ENCODE measurements around the gene RFC4. TPM values are rescaled to one million over a fixed set of nuclear protein-coding genes. Genes with fewer than 3 reads are reported as not detected.
"Not testable (repeated sequence)": the region's sequence is repeated elsewhere in the genome, so short reads cannot be mapped to it uniquely, and the experiment has no call there.

RFC4 gene, protein sequence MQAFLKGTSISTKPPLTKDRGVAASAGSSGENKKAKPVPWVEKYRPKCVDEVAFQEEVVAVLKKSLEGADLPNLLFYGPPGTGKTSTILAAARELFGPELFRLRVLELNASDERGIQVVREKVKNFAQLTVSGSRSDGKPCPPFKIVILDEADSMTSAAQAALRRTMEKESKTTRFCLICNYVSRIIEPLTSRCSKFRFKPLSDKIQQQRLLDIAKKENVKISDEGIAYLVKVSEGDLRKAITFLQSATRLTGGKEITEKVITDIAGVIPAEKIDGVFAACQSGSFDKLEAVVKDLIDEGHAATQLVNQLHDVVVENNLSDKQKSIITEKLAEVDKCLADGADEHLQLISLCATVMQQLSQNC
- total RNA-seq (2014; rRNA removed; shearing (Covaris generic)) = 141 and 172 TPM in 2 replicates

DNA sequence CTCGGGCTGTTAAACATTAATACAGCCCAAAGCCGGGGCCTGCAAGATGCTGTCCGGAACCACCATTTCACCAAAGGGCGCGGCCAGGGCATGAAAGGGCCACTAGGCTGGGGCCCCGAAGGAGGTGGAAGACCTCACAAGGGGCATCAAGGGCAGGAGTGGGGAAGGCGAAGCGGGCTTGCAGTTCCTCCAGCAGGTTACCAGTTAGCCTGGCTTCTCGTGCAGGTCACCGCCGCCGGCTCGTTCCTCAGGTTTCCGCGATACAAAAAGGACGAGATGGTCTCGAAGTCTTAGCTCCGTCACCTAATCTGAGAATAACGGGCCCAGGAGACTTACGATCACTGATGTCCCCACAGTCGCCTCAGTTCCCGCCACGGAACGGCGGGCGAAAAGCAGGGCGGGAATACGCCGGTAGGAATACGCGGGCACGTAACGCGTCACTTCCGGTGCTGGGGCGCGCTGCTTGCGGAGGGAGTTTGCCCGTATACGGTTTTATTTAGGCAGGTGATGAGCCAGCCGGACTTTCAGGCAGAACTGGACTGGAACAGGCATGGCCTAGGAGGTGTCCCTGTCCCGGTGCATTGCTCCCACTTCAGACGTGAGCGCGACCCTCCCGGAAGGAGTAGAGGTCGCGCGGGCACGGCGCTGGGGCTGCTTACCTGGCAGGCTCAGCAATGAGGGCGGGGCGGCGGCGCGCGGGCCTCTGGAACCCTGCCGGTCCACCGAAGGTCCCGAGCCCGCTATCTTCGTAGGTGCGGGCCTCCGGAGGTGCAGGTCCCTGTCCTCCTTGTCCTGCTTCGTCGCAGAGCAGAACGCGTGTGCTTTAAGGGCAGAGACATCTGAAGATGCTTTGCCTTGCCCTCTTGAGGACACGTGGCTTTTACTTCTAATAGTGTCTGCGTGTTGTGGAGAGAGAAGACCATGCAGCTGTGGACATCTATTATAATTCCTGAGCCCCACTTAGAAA lies at the start of gene RFC4:
Gene RFC4, minus strand, starts transcription at position 394 of the 967 bp plus-strand sequence. CDS start 1,769 bp downstream, outside the sequence.
- DNase-seq (ENCODE audit: low spot score) = peak; percentile 73

- DNase-seq (ENCODE audit: low spot score) = no peak
These were observed 48.7 kb upstream of the RFC4 start for GRCh38 chr3:186854954-186855353.

DNA sequence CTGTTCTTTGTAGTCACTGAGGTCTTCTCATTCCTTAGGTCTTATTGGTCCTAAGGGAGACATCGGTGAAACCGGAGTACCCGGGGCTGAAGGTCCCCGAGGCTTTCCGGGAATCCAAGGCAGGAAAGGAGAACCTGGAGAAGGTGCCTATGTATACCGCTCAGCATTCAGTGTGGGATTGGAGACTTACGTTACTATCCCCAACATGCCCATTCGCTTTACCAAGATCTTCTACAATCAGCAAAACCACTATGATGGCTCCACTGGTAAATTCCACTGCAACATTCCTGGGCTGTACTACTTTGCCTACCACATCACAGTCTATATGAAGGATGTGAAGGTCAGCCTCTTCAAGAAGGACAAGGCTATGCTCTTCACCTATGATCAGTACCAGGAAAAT lies 47.9 kb upstream of the RFC4 start:
- DNase-seq (ENCODE audit: low spot score) = no peak

GRCh38 chr3:186852994-186853393 lies 46.7 kb upstream of the RFC4 start:
- no peak for DNase-seq (ENCODE audit: low spot score)

DNA sequence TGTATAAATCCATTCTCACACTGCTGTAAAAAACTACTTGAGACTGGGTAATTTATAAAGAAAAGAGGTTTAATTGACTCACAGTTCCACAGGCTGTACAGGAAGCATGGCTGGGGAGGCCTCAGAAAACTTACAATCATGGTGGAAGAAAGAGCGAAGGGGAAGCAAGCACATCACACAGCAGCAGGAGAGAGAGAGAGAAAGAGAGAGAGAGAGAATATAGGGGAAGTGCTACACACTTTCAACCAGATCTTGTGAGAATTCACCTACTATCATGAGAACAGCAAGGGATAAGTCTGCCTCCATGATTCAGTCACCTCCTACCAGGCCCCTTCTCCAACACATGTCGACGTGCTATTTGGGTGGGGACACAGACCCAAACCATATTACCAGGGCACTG lies 45.6 kb upstream of the RFC4 start:
- DNase-seq (ENCODE audit: low spot score) = not testable (repeated sequence)

DNA sequence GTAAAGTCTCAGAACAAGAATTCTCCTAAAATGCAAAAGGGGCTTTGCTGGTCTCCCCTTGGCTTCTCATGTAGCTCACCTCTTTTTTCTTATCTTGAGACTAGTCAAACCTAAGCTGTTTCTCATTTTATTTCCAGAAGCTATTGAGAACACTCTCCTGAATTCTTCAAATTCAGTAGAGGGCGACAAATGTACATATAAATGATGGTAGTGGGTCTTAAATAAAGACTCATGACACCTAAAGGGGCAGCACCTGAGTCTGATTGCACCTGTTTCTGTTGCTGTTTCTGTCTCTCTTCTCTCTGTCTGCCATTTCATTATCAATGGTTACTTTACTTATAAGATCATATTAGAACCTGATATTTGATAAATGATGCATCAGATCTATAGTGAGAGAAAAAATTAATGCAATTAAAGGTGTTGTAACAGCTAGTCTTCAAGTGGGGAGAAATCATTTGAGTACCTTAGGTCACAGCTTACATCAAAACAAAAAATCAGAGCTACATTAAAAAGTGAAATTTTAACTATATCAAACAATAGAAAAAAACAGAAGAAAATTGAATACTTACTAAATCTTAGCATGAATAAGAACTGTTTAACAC lies 43.2 kb upstream of the RFC4 start:
- peak; percentile 55 for DNase-seq (ENCODE audit: low spot score)

GRCh38 chr3:186847437-186847836 lies 41.2 kb upstream of the RFC4 start:
- DNase-seq (ENCODE audit: low spot score) = no peak

DNA sequence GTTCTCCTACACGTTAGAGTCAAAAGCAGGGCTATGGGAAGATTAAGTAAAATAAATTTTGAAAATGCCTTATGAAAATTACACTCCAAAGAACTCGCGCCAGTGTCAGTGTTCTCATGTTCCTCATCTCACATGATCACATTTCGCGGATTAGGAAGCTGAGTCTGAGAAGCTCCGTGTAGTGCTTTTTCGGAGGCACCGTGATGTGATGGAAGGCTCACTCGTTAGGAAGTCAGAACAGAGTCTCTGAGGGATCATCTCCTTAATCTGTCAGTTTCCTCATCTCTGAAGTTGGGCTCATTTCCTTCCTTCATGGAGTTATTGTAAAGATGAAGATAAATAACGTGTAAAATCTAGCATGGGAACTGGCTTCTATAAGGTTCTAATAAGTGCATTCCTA lies 39.5 kb upstream of the RFC4 start:
- no peak for DNase-seq (ENCODE audit: low spot score)

GRCh38 chr3:186844908-186845307 lies 38.6 kb upstream of the RFC4 start:
- no peak for DNase-seq (ENCODE audit: low spot score)

GRCh38 chr3:186843039-186843432 lies 36.8 kb upstream of the RFC4 start:
- no peak for DNase-seq (ENCODE audit: low spot score)

DNA sequence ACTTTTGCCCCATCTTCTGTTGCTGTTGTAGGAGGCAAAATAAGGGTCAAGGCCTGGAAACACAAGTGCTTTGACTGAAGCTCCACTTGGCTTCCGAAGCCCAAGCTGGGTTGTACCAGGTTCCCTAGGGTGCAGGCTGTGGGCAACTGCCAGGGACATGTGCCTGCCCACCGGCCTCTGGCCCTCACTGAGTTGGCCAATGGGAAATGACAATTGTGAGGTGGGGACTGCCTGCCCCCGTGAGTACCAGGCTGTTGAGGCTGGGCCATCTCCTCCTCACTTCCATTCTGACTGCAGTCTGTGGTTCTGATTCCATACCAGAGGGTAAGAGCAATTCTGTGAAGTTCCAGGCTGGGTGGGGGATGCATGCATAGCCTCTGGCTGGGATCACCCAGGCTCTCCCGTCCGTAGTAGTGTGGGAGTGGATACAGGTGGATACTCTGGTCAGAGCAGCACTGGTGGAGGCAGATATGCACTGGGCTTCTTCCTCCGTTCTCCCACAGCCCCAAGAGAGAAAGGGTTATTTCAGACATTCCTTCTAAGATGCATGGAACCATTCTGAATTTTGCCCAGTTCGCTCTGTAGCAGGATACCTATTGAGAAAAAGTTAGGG lies 36.2 kb upstream of the RFC4 start, which contains the start of gene ADIPOQ:
Gene ADIPOQ, plus strand, starts transcription at position 285 of the 613 bp plus-strand sequence. CDS start 10,349 bp downstream, outside the sequence.
- no peak for DNase-seq (ENCODE audit: low spot score)

DNA sequence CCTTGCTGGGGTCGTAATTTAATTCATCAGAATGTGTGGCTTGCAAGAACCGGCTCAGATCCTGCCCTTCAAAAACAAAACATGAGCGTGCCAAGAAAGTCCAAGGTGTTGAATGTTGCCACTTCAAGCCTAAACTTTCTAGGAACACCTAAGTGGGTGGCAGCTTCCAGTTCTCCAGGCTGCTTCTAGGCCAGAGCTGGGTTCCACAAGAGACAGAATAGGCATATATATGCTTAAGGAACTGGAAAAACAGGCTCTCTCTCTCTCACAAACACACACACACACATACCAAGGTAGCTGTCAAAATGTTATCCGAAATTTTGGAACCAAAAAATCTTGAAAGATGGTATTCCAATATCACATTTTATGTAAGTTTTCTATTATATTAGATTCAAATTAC lies 35.3 kb upstream of the RFC4 start:
- no peak for DNase-seq (ENCODE audit: low spot score)

GRCh38 chr3:186839874-186840641 lies 33.8 kb upstream of the RFC4 start:
- DNase-seq (ENCODE audit: low spot score) = no peak

DNA sequence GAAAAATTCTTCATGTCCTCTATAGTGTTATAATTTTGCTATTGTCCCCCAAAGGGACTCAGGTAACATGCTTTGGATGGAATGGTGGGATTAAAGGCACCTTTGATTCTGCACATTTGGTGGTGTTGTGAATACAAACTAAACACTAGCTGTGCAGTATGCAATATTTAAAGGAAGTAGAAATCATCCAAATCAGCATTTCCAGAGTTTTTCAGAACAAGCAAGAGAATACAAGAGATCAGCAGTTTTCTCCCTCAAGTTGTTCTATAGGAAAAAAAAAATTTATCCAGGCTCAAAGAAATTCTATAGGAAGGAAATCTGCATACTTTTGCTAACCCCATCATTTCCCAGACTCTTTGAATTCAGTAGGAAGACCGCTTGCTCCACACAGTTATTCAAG lies 26.0 kb upstream of the RFC4 start:
- DNase-seq (ENCODE audit: low spot score) = no peak

- DNase-seq (ENCODE audit: low spot score) = no peak
These were observed 25.5 kb upstream of the RFC4 start for GRCh38 chr3:186831798-186832197.

- DNase-seq (ENCODE audit: low spot score) = no peak
These were observed 22.1 kb upstream of the RFC4 start for GRCh38 chr3:186828340-186828739.

- peak; percentile 63 for DNase-seq (ENCODE audit: low spot score)
These were observed 20.9 kb upstream of the RFC4 start for GRCh38 chr3:186826976-186827857.

GRCh38 chr3:186826410-186826975 lies 20.2 kb upstream of the RFC4 start:
- no peak for DNase-seq (ENCODE audit: low spot score)

DNA sequence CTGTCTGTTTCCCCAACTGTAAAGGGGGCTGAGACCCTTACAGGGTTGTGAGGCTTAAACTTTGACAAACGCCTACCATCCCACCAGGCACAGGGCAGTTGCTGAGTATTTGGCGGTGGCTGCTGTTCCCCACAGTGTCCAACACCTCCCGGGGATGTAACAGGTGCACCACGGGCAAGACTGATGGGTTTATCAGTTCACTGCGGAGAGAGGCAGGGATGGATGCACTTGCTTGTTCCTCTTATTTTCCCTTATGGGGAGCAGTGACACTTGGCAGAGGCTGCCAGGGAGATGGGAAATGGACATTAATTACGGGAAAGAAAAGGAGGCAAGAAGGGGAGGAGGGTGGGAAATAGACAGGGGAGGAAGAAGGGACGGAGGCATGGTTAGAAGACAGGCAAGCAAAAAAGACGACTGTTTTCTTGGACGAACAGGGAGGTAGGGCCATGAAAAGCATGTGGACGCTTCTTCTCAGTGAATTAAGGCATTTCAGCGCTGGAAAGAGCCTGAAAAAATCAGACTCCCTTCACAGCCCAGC lies 19.7 kb upstream of the RFC4 start:
- no peak for DNase-seq (ENCODE audit: low spot score)

Data from A172 (cell line).